ENCODE measurements around the gene SUSD1. TPM values are rescaled to one million over a fixed set of nuclear protein-coding genes. Genes with fewer than 3 reads are reported as not detected.

SUSD1 gene
- total RNA-seq, 1 experiment from 2014 or later, result 8.1 TPM

- no CpG with 5 or more reads among the region's 6 CpGs for WGBS (ENCODE audit: extremely low coverage, insufficient read length, low lambda C conversion rate)
- H3K27me3 Mint-ChIP-seq (ENCODE audit: low read depth), result no peaks in the 10 kb centered on the region
- no peak overlapping the region for H3K4me2 ChIP-seq (ENCODE audit: insufficient read depth, insufficient read length, low read length)
These were observed 167.4 kb downstream of the SUSD1 start for GRCh38 chr9:112007575-112008240.

More at GRCh38 chr9:112007575-112008240, 167.4 kb downstream of the SUSD1 start:
- Mint-ChIP-seq H3K4me1 (peaks cover 6 to 13% of the 10 kb centered on the region in 2 experiments), H3K4me3 (no peak overlapping the region), H3K36me3 (ENCODE audit: insufficient read depth in 1 of 3, low read depth in 3 of 3) (no peaks in the 10 kb centered on the region), H3K9me3 (no peaks in the 10 kb centered on the region), H3K27ac (no peak overlapping the region)
- Histone ChIP-seq H3K23ac (ENCODE audit: insufficient read length, low read depth, low read length) (no peak overlapping the region), H3K18ac (ENCODE audit: insufficient read length, low read depth, low read length) (no peak overlapping the region), H4K20me1 (ENCODE audit: control insufficient read depth, insufficient read depth, insufficient read length) (no peaks in the 10 kb centered on the region), H3K27ac (ENCODE audit: insufficient read length, low read depth, low read length) (no peak overlapping the region), H2BK12ac (ENCODE audit: insufficient read length, low read depth, low read length) (no peak overlapping the region), H3K79me2 (ENCODE audit: insufficient read depth, low read length) (no peaks in the 10 kb centered on the region), H3K9ac (ENCODE audit: extremely low read depth, insufficient read length, low read length) (no peak overlapping the region), H3K79me1 (ENCODE audit: insufficient read depth, low read depth, low read length, poor library complexity, severe bottlenecking) (no peaks in the 10 kb centered on the region), H3K14ac (ENCODE audit: insufficient read depth, low read length) (no peak overlapping the region), H3K56ac (ENCODE audit: insufficient read length, low read depth, low read length) (no peak overlapping the region), H3T11ph (ENCODE audit: low read length) (no peak overlapping the region), H4K91ac (ENCODE audit: insufficient read length, low read depth, low read length) (no peak overlapping the region), H2BK15ac (ENCODE audit: low read depth, low read length) (no peak overlapping the region), H3K4me1 (ENCODE audit: insufficient read depth, low read length) (no peaks in the 10 kb centered on the region), H3K9me3 (ENCODE audit: control insufficient read depth, low read depth, low read length) (no peaks in the 10 kb centered on the region), H2AFZ (ENCODE audit: low read length) (no peak overlapping the region), H3K4ac (ENCODE audit: low read depth, low read length) (no peak overlapping the region), H4K5ac (ENCODE audit: insufficient read length, low read depth, low read length) (no peak overlapping the region), H2BK5ac (ENCODE audit: insufficient read length, low read length) (no peak overlapping the region), H2BK20ac (ENCODE audit: low read depth, low read length, poor library complexity, severe bottlenecking) (no peak overlapping the region), H3K27me3 (ENCODE audit: insufficient read depth, low read length) (no peaks in the 10 kb centered on the region), H2AK5ac (ENCODE audit: insufficient read length, low read length) (no peak overlapping the region), H4K8ac (replicated peaks; ENCODE audit: insufficient read length, low read depth, low read length) (no peak overlapping the region), H2BK120ac (ENCODE audit: low read depth, low read length, poor library complexity, severe bottlenecking) (no peak overlapping the region), H3K23me2 (ENCODE audit: insufficient read length, low read depth, low read length, poor library complexity, severe bottlenecking) (no peaks in the 10 kb centered on the region)
- TF ChIP-seq CTCF (conservative IDR thresholded peaks at IDR 0.05), result no peak
- DNase-seq, result no peak
